Activated CD4-positive, alpha-beta T cell treated with anti-CD3 and anti-CD28 coated beads, Interleukin-2, amount 10 ng/mL, durations not matched to agents 7 days and 5 days (primary cell): ENCODE measurements around the gene PARPBP. TPM values are rescaled to one million over a fixed set of nuclear protein-coding genes. Genes with fewer than 3 reads are reported as not detected.
"Not testable (repeated sequence)": the region's sequence is repeated elsewhere in the genome, so short reads cannot be mapped to it uniquely, and the experiment has no call there.

Experiments
- CTCF ChIA-PET: fragments of 350-600 bp; sonication (Branson Sonifier 250); formaldehyde crosslinking; loops from one replicate; lab custom pipeline; 2021; ENCODE audit warnings: antibody characterized with exemption; lab: Charles Lee
- POLR2A ChIA-PET: fragments of 350-600 bp; sonication (Branson Sonifier 250); formaldehyde crosslinking; loops from one replicate; lab custom pipeline; 2021; ENCODE audit warnings: antibody characterized with exemption; lab: Charles Lee
- DNase-seq: peaks from one replicate; pipeline ENCODE4 v3.0.0-alpha.2; 2020
- H3K27ac Mint-ChIP-seq: one replicate; pipeline ENCODE4 v1.8.0; 2021; ENCODE audit warnings: mild to moderate bottlenecking, moderate library complexity, mixed read lengths
- H3K27me3 Mint-ChIP-seq: one replicate; pipeline ENCODE4 v1.8.0; 2021; ENCODE audit warnings: mixed read lengths
- H3K36me3 Mint-ChIP-seq: one replicate; pipeline ENCODE4 v1.8.0; 2021; ENCODE audit warnings: low read depth, mixed read lengths
- H3K4me1 Mint-ChIP-seq: one replicate; pipeline ENCODE4 v1.8.0; 2021; ENCODE audit warnings: mixed read lengths
- H3K4me3 Mint-ChIP-seq: one replicate; pipeline ENCODE4 v1.8.0; 2021; ENCODE audit warnings: mild to moderate bottlenecking, moderate library complexity, mixed read lengths
- H3K9me3 Mint-ChIP-seq: one replicate; pipeline ENCODE4 v1.8.0; 2021; ENCODE audit warnings: mixed read lengths
- total RNA-seq, 2 experiments: library from RNA; stranded (reverse); gene quantifications; one replicate each; pipeline ENCODE4 v1.2.3, GENCODE V29; 2021

Gene PARPBP
- total RNA-seq, 2 experiments from 2014 or later = 26.6 to 28.4 TPM

GRCh38 chr12:102227954-102228353 lies 108.0 kb downstream of the PARPBP start:
- CTCF ChIA-PET = no interaction called here
- H3K27ac Mint-ChIP-seq = no peak overlapping the region
- no peaks in the 10 kb centered on the region for H3K36me3 Mint-ChIP-seq
- H3K4me1 Mint-ChIP-seq = no peaks in the 10 kb centered on the region
- no peaks in the 10 kb centered on the region for H3K9me3 Mint-ChIP-seq
- H3K27me3 Mint-ChIP-seq = peaks cover 6% of the 10 kb centered on the region
- no peak overlapping the region for H3K4me3 Mint-ChIP-seq
- POLR2A ChIA-PET = no interaction called here
- DNase-seq = no peak

- Mint-ChIP-seq H3K9me3 (no peaks in the 10 kb centered on the region), H3K27ac (no peak overlapping the region), H3K4me3 (no peak overlapping the region), H3K27me3 (peaks cover 10% of the 10 kb centered on the region), H3K4me1 (no peaks in the 10 kb centered on the region), H3K36me3 (no peaks in the 10 kb centered on the region)
- ChIA-PET CTCF (no interaction called here), POLR2A (no interaction called here)
- no peak for DNase-seq
These were observed 112.1 kb downstream of the PARPBP start for GRCh38 chr12:102232036-102232435.

DNA sequence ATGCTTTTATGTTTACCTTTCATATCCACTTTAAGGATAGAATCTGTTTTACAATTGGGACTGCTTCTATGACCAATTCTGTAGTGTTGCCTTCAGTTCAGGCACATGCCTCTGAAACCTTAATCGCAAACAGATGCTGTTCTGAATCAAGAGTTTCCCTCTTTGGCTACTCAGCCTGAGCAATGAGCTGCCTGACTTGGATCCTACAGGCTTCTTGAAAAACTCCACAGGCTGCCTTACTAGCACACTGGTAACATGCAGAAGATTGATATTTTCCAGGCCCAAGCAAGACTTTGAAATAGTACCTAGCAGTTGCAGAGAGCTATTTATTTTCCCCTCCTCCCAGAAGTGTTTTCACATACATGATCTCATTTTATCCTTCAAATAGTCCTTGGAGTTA lies 112.5 kb downstream of the PARPBP start:
- Mint-ChIP-seq H3K4me1 (no peaks in the 10 kb centered on the region), H3K4me3 (no peak overlapping the region), H3K27ac (no peak overlapping the region), H3K27me3 (peaks cover 10% of the 10 kb centered on the region), H3K9me3 (no peaks in the 10 kb centered on the region), H3K36me3 (no peaks in the 10 kb centered on the region)
- ChIA-PET CTCF (interaction anchor here (0.6 kb wide), 1 partner anchor 637 kb away, joined by 3 read pairs; no protein-coding TSS in a partner anchor), POLR2A (no interaction called here)
- no peak for DNase-seq

GRCh38 chr12:102234599-102234998 lies 114.6 kb downstream of the PARPBP start:
- ChIA-PET CTCF (no interaction called here), POLR2A (no interaction called here)
- H3K36me3 Mint-ChIP-seq = no peaks in the 10 kb centered on the region
- no peaks in the 10 kb centered on the region for H3K9me3 Mint-ChIP-seq
- H3K4me3 Mint-ChIP-seq = no peak overlapping the region
- H3K4me1 Mint-ChIP-seq = no peaks in the 10 kb centered on the region
- no peak overlapping the region for H3K27ac Mint-ChIP-seq
- peaks cover 10% of the 10 kb centered on the region for H3K27me3 Mint-ChIP-seq
- no peak for DNase-seq

DNA sequence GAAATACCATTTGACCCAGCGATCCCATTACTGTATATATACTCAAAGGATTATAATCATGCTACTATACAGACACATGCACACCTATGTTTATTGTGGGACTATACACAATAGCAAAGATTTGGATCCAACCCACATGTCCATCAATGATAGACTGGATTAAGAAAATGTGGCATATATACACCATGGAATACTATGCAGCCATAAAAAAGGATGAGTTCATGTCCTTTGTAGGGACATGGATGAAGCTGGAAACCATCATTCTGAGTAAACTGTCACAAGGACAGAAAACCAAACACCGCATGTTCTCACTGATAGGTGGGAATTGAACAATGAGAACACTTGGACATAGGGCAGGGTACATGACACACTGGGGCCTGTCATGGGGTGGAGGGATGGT lies 120.9 kb downstream of the PARPBP start:
- H3K9me3 Mint-ChIP-seq, H3K4me3 Mint-ChIP-seq, POLR2A ChIA-PET, DNase-seq, H3K36me3 Mint-ChIP-seq, H3K27ac Mint-ChIP-seq, H3K27me3 Mint-ChIP-seq, CTCF ChIA-PET, H3K4me1 Mint-ChIP-seq: not testable (repeated sequence)

Other genes with a start within 250 kb of the PARPBP start
- 1 to 10 TPM; 1.4 to 2.5 TPM for gene DRAM1, start 242.6 kb upstream of the PARPBP start, total RNA-seq
- 10 to 100 TPM; 46.7 to 58.6 TPM for gene WASHC3, start 58.2 kb upstream of the PARPBP start, total RNA-seq
- 10 to 100 TPM; 58.3 to 58.9 TPM for gene NUP37, start 69 bp upstream of the PARPBP start, total RNA-seq
- gene PMCH, start 77.7 kb downstream of the PARPBP start, total RNA-seq = not detected